GM20000 (cell line): ENCODE measurements around the gene DIDO1.

ENCODE experiments used
- DNase-seq: peaks from one replicate; pipeline ENCODE4 v3.0.0; 2012; ENCODE audit warnings: low spot score
- TF ChIP-seq, protein P1 (sequence below): IDR thresholded peaks from 2 replicates; pipeline ENCODE4 v1.5.1; 2012; ENCODE audit warnings: mild to moderate bottlenecking, control low read depth; ENCODE audit errors: extremely low read depth, missing control alignments

DIDO1 gene

GRCh38 chr20:62898970-62899632, 27.2 kb downstream of the DIDO1 start:
- TF ChIP-seq, protein P1, sequence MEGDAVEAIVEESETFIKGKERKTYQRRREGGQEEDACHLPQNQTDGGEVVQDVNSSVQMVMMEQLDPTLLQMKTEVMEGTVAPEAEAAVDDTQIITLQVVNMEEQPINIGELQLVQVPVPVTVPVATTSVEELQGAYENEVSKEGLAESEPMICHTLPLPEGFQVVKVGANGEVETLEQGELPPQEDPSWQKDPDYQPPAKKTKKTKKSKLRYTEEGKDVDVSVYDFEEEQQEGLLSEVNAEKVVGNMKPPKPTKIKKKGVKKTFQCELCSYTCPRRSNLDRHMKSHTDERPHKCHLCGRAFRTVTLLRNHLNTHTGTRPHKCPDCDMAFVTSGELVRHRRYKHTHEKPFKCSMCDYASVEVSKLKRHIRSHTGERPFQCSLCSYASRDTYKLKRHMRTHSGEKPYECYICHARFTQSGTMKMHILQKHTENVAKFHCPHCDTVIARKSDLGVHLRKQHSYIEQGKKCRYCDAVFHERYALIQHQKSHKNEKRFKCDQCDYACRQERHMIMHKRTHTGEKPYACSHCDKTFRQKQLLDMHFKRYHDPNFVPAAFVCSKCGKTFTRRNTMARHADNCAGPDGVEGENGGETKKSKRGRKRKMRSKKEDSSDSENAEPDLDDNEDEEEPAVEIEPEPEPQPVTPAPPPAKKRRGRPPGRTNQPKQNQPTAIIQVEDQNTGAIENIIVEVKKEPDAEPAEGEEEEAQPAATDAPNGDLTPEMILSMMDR = no peak
- peak; percentile 73 for DNase-seq

DNA sequence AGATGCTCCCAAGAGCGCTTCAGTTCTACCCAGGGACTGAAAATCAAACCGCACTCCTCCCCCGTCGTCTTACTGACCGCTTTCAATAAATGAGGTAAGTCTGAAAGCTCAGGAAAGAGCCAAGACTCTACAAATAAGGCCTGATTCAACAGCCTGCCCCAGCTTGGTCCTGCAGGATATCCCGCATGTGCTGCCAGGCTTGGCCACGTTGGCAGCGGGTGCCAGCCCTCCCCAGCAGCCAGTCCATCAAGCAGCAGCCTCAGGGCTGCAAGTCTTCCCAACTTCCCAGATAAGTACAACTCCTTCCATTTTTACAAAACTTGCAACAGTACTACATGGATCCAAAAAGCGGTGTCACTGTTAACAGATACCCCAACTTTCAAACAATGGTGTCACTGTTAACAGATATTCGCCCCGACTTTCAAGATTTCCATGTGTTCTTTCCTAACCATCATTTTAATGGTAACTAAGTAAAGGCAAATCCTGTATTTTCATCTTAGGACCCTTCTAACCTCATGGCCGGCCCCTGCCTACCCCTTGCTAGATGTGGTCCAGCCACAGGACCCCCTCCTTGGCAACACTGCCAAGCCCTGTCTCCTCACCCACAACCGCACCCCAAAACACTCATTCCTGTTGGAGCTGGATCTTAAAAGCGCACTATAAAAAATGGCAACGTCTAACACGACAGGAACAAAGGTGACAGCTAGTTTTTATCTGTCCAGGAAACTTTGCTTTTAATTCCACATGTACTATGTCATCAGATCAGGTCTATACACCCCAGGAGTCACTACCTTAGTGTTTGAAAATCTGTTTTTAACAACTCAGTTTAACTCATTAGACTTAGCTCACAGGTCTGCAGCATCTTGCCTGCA, 28.0 kb downstream of the DIDO1 start:
- TF ChIP-seq, protein P1 = no peak
- no peak for DNase-seq

DNA sequence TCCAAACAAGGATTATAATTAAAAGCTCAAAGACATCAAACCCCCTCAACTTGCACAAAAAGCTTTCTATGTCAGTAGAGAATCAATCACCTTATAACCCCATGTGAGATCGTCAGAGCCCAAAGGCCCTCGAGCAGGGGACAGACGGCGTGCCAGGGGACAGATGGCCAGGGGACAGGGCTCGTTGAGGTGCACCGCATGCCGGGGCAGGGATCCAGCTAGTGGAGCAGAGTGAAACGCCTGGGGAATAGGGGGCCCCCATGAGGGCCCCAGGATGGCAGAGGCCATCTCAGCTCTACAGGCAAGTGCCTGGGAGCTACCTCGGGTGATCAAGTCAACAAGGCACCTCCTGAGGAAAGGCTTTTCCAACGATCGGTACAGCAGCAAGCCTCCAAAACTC, 28.6 kb downstream of the DIDO1 start:
- no peak for DNase-seq
- TF ChIP-seq, protein P1 = no peak

GRCh38 chr20:62896526-62896925, 29.8 kb downstream of the DIDO1 start:
- TF ChIP-seq, protein P1 = no peak
- no peak for DNase-seq

- TF ChIP-seq, protein P1 = no peak
- no peak for DNase-seq
Measured at GRCh38 chr20:62895539-62895938, 30.8 kb downstream of the DIDO1 start.

- no peak for DNase-seq
- TF ChIP-seq, protein P1 = no peak
Measured at GRCh38 chr20:62894261-62894660, 32.0 kb downstream of the DIDO1 start.

- no peak for DNase-seq
- TF ChIP-seq, protein P1 = no peak
Measured at GRCh38 chr20:62893700-62894099, 32.6 kb downstream of the DIDO1 start.
